Measurements from ENCODE around the gene SEMA3D.

DNA sequence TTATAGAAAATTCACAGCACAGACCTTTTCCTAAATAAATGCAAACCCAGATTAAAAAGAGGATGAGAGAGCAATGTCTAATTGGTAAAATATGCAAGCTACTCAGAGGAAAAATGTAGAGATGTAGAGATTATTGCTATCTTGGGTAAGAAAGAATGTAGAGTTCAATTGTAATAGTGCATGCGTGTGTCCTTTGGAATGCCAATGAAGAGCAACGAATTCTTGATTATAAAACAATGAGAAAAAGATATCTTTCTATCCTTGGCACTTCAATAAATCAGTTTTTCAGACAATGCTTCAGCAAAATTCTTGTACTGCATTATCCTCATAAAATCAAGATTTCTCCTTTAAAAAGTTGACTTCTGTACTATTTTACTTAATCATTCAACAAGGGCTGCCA is 50.9 kb downstream of the SEMA3D start:
- TF ChIP-seq POLR2A (IDR thresholded peaks at IDR 0.05; ENCODE audit: low read length) (no peak), GATA1 (IDR thresholded peaks at IDR 0.05; ENCODE audit: low read depth, low read length) (no peak)
